HepG2 (cell line): ENCODE measurements around the gene ARIH2. TPM values are rescaled to one million over a fixed set of nuclear protein-coding genes. Genes with fewer than 3 reads are reported as not detected.
A peak's percentile ranks its signal among the peaks of the same experiment; 100 is the strongest.

Experiments
- BCL3 ChIP-seq: sonication (generic); formaldehyde crosslinking; IDR thresholded peaks from 2 replicates; pipeline ENCODE4 v1.5.1; 2020; ENCODE audit warnings: mild to moderate bottlenecking, missing genetic modification reagents, moderate library complexity
- CBX5 ChIP-seq: sonication (generic); formaldehyde crosslinking; IDR thresholded peaks from 2 replicates; pipeline ENCODE4 v1.4.0; 2020; ENCODE audit warnings: missing genetic modification reagents, borderline replicate concordance
- LBX2 ChIP-seq: sonication (generic); formaldehyde crosslinking; IDR thresholded peaks from 2 replicates; pipeline ENCODE4 v1.5.0; 2020; ENCODE audit warnings: missing genetic modification reagents, mild to moderate bottlenecking, borderline replicate concordance
- MXD1 ChIP-seq: sonication (generic); formaldehyde crosslinking; IDR thresholded peaks from 2 replicates; pipeline ENCODE4 v1.4.0; 2020; ENCODE audit warnings: mild to moderate bottlenecking, missing genetic modification reagents
- NR2F1 ChIP-seq, 2 experiments: fragments of 450-650 bp in 1 of 2; formaldehyde crosslinking in 1 of 2; IDR thresholded peaks; 2 replicates each; pipeline versions ENCODE4 v1.5.0 to v1.6.1; 2016 to 2020; ENCODE audit warnings: mild to moderate bottlenecking in 1 of 2, missing compliant biosample characterization in 1 of 2, missing genetic modification reagents in 1 of 2, moderate library complexity in 1 of 2
- SNRNP70 ChIP-seq: fragments of 200-400 bp; formaldehyde crosslinking; IDR thresholded peaks from 2 replicates; pipeline ENCODE4 v1.6.1; 2017; ENCODE audit warnings: mild to moderate bottlenecking, low read depth, low read length, moderate library complexity
- TFDP2 ChIP-seq: sonication (generic); formaldehyde crosslinking; IDR thresholded peaks from 2 replicates; pipeline ENCODE4 v1.4.0; 2020; ENCODE audit warnings: missing genetic modification reagents
- ZBTB42 ChIP-seq: sonication (generic); formaldehyde crosslinking; IDR thresholded peaks from 2 replicates; pipeline ENCODE4 v1.5.0; 2020; ENCODE audit warnings: mild to moderate bottlenecking, missing genetic modification reagents
- ZNF10 ChIP-seq: sonication (generic); formaldehyde crosslinking; IDR thresholded peaks from 2 replicates; pipeline ENCODE4 v1.4.0; 2020; ENCODE audit warnings: mild to moderate bottlenecking, low read depth, missing genetic modification reagents, borderline replicate concordance
- ZNF224 ChIP-seq: sonication (generic); formaldehyde crosslinking; IDR thresholded peaks from 2 replicates; pipeline ENCODE4 v1.5.0; 2020; ENCODE audit warnings: mild to moderate bottlenecking, missing genetic modification reagents
- polyA plus RNA-seq, 8 experiments: library from polyadenylated mRNA; depleted of rRNA in 3 of 8; stranded (reverse) in 7 of 8; unstranded in 1 of 8; fragments of >200 nt; fragmentation: Illumina TruSeq in 4 of 8; extraction: Trizol in 4 of 8; gene quantifications; 2 replicates each; pipeline versions ENCODE4 v1.2.1 to v1.2.3, GENCODE V29; 2011 to 2016; ENCODE audit warnings: low read depth in 4 of 8, missing spikeins in 1 of 8, mixed read lengths in 1 of 8; ENCODE audit not compliant: insufficient read depth in 1 of 8
- total RNA-seq, 5 experiments: library from RNA; depleted of rRNA; stranded (reverse); fragments of >200 nt; fragmentation: Illumina TruSeq; extraction: Trizol; gene quantifications; 2 replicates each; pipeline ENCODE4 v1.2.3, GENCODE V29; 2016; ENCODE audit warnings: low read depth in 1 of 5
- TF ChIP-seq, protein P1 (sequence below): sonication (generic); formaldehyde crosslinking; IDR thresholded peaks from 2 replicates; pipeline ENCODE4 v1.8.1; 2022; ENCODE audit warnings: low read depth, mild to moderate bottlenecking, missing genetic modification reagents
- TF ChIP-seq, protein P2 (sequence below): sonication (generic); formaldehyde crosslinking; IDR thresholded peaks from 2 replicates; pipeline ENCODE4 v1.9.0; 2022; ENCODE audit warnings: low read depth, missing genetic modification reagents
- TF ChIP-seq, protein P3 (sequence below): IDR thresholded peaks from 2 replicates; pipeline ENCODE4 v1.6.1; 2016; ENCODE audit warnings: missing biosample characterization, missing genetic modification reagents, low read depth

The ARIH2 gene
- total and polyA plus RNA-seq, 2 of the 13 experiments (the other 11 are each of a cell fraction or from before 2014, with no cell fraction given) = 64.8 to 83.3 TPM

- TF ChIP-seq, protein P1, sequence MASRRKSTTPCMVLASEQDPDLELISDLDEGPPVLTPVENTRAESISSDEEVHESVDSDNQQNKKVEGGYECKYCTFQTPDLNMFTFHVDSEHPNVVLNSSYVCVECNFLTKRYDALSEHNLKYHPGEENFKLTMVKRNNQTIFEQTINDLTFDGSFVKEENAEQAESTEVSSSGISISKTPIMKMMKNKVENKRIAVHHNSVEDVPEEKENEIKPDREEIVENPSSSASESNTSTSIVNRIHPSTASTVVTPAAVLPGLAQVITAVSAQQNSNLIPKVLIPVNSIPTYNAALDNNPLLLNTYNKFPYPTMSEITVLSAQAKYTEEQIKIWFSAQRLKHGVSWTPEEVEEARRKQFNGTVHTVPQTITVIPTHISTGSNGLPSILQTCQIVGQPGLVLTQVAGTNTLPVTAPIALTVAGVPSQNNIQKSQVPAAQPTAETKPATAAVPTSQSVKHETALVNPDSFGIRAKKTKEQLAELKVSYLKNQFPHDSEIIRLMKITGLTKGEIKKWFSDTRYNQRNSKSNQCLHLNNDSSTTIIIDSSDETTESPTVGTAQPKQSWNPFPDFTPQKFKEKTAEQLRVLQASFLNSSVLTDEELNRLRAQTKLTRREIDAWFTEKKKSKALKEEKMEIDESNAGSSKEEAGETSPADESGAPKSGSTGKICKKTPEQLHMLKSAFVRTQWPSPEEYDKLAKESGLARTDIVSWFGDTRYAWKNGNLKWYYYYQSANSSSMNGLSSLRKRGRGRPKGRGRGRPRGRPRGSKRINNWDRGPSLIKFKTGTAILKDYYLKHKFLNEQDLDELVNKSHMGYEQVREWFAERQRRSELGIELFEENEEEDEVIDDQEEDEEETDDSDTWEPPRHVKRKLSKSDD (CRISPR knock-in tag) = no peak
- TF ChIP-seq TFDP2 (no peak), ZNF224 (CRISPR knock-in tag) (no peak), SNRNP70 (no peak), LBX2 (CRISPR knock-in tag) (no peak), CBX5 (CRISPR knock-in tag) (no peak), BCL3 (no peak), ZBTB42 (CRISPR knock-in tag) (0 out of 2 replicates have a peak, but pooled peaks have one; percentile 25), MXD1 (CRISPR knock-in tag) (no peak), ZNF10 (no peak), NR2F1 (CRISPR knock-in tag; IDR thresholded peaks at IDR 0.05) (peak in 1 of 2 experiments; percentile 24; a peak in 1 of 4 replicates)
- TF ChIP-seq, protein P2, sequence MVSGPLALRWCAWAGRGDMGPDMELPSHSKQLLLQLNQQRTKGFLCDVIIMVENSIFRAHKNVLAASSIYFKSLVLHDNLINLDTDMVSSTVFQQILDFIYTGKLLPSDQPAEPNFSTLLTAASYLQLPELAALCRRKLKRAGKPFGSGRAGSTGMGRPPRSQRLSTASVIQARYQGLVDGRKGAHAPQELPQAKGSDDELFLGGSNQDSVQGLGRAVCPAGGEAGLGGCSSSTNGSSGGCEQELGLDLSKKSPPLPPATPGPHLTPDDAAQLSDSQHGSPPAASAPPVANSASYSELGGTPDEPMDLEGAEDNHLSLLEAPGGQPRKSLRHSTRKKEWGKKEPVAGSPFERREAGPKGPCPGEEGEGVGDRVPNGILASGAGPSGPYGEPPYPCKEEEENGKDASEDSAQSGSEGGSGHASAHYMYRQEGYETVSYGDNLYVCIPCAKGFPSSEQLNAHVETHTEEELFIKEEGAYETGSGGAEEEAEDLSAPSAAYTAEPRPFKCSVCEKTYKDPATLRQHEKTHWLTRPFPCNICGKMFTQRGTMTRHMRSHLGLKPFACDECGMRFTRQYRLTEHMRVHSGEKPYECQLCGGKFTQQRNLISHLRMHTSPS = peak; percentile 71
- TF ChIP-seq, protein P3, sequence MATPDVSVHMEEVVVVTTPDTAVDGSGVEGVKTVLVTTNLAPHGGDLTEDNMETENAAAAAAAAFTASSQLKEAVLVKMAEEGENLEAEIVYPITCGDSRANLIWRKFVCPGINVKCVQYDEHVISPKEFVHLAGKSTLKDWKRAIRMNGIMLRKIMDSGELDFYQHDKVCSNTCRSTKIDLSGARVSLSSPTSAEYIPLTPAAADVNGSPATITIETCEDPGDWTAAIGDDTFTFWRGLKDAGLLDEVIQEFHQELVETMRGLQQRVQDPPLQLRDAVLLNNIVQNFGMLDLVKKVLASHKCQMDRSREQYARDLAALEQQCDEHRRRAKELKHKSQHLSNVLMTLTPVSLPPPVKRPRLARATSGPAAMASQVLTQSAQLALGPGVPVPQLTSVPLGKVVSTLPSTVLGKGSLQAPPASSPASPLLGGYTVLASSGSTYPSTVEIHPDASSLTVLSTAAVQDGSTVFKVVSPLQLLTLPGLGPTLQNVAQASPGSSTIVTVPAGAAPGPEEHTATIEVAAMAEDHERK = no peak
Measured at GRCh38 chr3:48897460-48898376, 20.9 kb upstream of the ARIH2 start (continued).
